ENCODE results near the gene DHRS11. TPM values are rescaled to one million over a fixed set of nuclear protein-coding genes. Genes with fewer than 3 reads are reported as not detected.

The DHRS11 gene
- total and polyA plus RNA-seq, 10 of the 15 experiments (the other 5 are each of a cell fraction or from before 2014, with no cell fraction given) = 3.4 to 23.0 (median 14.5) TPM

DNA sequence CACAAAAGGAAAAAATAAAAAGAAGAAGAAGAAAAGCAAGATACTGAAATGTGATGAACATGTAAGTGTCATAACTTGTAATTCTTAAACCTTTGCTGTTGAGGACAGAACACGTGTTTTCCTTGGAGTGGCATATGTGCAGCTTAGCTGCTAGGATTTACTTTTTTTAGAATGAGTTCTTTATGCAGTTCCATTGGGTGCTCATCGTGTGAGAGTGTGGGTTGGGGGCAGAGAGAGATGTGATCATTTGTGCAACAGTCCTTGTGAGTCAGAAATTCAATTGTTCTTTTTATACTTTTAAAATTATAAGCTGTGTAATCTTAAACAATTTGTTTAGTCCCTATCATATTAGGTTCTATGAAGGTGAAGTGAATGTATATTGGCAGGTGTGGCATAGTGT lies 5.5 kb upstream of the DHRS11 start:
- no peak for DNase-seq (ENCODE audit: low read depth, low spot score)
- no peak for FAIRE-seq
- in situ Hi-C loops (cut with MboI) = no loop called here
- H3K27me3 ChIP-seq (replicated peaks in 1 of 2; ENCODE audit: control insufficient read depth in 2 of 2, insufficient read depth in 2 of 2, low read length in 1 of 2) = no peaks in the 10 kb centered on the region
- no peak overlapping the region for H3K4me2 ChIP-seq (ENCODE audit: control insufficient read depth, insufficient read depth)
- POLR2A ChIA-PET = interaction anchor here (0.8 to 1.1 kb wide), 2 partner anchors 16 to 38 kb away, joined by 3 read pairs; no protein-coding TSS in a partner anchor
- no peak overlapping the region for H3K9ac ChIP-seq (ENCODE audit: control insufficient read depth, insufficient read depth, low read length)
- CTCF ChIA-PET = no interaction called here
- intact Hi-C loops (cut with micrococcal nuclease; ENCODE audit: unreplicated experiment) = no loop called here
- no TSS peak for BruUV-seq (replicated peaks)
- H3K4me1 ChIP-seq (ENCODE audit: control insufficient read depth, insufficient read depth, low read length) = peaks cover under 1% of the 10 kb centered on the region; the same call in 1 of the 2 replicates
- RAD21 ChIA-PET (ENCODE audit: unreplicated experiment) = no interaction called here
- H3K9me3 ChIP-seq (replicated peaks; ENCODE audit: control insufficient read depth, insufficient read depth, low read length) = no peaks in the 10 kb centered on the region
- H2AFZ ChIP-seq (ENCODE audit: control insufficient read depth, low read depth, low read length) = no peak overlapping the region
- H3K79me2 ChIP-seq (ENCODE audit: control insufficient read depth, insufficient read depth, low read length) = no peaks in the 10 kb centered on the region
- peaks cover 14 to 18% of the 10 kb centered on the region in 2 experiments for H3K36me3 ChIP-seq (ENCODE audit: control insufficient read depth in 2 of 2, insufficient read depth in 2 of 2, low read length in 1 of 2)
- SMC1A ChIA-PET (ENCODE audit: uncharacterized antibody, unreplicated experiment) = no interaction called here
- no peaks in the 10 kb centered on the region for H4K20me1 ChIP-seq (ENCODE audit: control insufficient read depth, insufficient read depth)
- TF ChIP-seq TCF7 (IDR thresholded peaks at IDR 0.05; ENCODE audit: borderline replicate concordance) (no peak), NR2C1 (IDR thresholded peaks at IDR 0.05) (no peak), ZNF217 (IDR thresholded peaks at IDR 0.05) (no peak), BRCA1 (IDR thresholded peaks at IDR 0.05; ENCODE audit: low read depth, low read length) (no peak), ETV6 (conservative IDR thresholded peaks at IDR 0.05 in 1 of 2, IDR thresholded peaks at IDR 0.05 in 1 of 2; ENCODE audit: borderline replicate concordance in 1 of 2, low read depth in 1 of 2) (no peak), SREBF2 (IDR thresholded peaks at IDR 0.05; ENCODE audit: low read length) (no peak), BHLHE40 (IDR thresholded peaks at IDR 0.05; ENCODE audit: borderline replicate concordance in 1 of 2, low read depth in 2 of 2, low read length in 1 of 2) (no peak), TCF3 (IDR thresholded peaks at IDR 0.05; ENCODE audit: borderline replicate concordance, insufficient read depth, low read depth, low read length) (no peak), SIN3A (IDR thresholded peaks at IDR 0.05; ENCODE audit: low read depth, low read length) (no peak)
- TF ChIP-seq, protein P1, sequence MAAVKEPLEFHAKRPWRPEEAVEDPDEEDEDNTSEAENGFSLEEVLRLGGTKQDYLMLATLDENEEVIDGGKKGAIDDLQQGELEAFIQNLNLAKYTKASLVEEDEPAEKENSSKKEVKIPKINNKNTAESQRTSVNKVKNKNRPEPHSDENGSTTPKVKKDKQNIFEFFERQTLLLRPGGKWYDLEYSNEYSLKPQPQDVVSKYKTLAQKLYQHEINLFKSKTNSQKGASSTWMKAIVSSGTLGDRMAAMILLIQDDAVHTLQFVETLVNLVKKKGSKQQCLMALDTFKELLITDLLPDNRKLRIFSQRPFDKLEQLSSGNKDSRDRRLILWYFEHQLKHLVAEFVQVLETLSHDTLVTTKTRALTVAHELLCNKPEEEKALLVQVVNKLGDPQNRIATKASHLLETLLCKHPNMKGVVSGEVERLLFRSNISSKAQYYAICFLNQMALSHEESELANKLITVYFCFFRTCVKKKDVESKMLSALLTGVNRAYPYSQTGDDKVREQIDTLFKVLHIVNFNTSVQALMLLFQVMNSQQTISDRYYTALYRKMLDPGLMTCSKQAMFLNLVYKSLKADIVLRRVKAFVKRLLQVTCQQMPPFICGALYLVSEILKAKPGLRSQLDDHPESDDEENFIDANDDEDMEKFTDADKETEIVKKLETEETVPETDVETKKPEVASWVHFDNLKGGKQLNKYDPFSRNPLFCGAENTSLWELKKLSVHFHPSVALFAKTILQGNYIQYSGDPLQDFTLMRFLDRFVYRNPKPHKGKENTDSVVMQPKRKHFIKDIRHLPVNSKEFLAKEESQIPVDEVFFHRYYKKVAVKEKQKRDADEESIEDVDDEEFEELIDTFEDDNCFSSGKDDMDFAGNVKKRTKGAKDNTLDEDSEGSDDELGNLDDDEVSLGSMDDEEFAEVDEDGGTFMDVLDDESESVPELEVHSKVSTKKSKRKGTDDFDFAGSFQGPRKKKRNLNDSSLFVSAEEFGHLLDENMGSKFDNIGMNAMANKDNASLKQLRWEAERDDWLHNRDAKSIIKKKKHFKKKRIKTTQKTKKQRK (IDR thresholded peaks at IDR 0.05; ENCODE audit: low read depth, low read length) = no peak
- H3K27ac ChIP-seq (ENCODE audit: control insufficient read depth, insufficient read depth) = no peak overlapping the region
- 98% methylated on average over 2 of the region's 2 CpGs for WGBS (ENCODE audit: insufficient coverage, insufficient replicate concordance, low lambda C conversion rate, missing lambda C conversion rate)
- no peak for ATAC-seq
- no peak overlapping the region for H3K4me3 ChIP-seq
